HG03045 (cell line): ENCODE measurements around the gene DFFA.
"Not testable (repeated sequence)": the region's sequence is repeated elsewhere in the genome, so short reads cannot be mapped to it uniquely, and the experiment has no call there.

ENCODE experiments used
- ATAC-seq: cut with Tn5 transposase; IDR thresholded peaks from one replicate; pipeline ENCODE4 v1.9.1; 2021; ENCODE audit warnings: mild to moderate bottlenecking, moderate library complexity; ENCODE audit not compliant: unreplicated experiment

DFFA gene

DNA sequence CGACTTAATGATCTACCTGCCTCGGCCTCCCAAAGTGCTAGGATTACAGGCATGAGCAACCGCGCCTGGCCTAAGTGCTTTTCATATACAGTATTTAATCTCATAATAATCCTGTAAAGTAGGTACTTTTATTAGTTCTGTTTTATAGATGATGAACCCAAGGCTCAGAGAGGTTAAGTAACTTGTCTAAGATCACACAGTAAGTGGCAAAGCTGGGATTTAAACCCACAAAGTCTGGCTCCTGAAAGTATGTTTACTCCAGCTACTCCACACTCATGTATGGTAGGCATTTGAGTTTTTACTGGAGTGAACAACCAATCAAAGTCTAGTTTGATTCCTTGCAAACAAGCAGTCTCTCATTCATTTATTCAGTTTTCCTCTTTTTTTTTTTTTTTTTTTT is 2.3 kb downstream of the DFFA start:
- ATAC-seq = no peak

DNA sequence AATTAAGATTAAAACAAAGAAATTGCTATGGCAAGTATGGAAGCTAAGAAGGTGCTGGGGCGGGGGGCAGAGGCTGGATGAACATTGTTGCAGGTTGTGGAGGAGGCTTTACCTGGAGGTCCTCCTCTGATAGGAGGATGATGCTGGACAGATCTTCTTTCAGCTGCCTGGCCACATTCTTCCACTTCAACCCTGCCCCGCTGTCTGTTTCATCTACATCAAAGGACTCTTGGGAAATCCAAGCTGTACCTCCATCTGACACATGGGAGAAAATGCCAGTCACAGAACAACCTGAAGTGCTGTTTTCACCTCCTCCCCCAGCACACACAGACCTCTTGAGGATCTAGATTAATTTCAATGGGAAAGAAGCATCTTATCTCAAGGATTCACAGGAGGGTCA is 5.3 kb downstream of the DFFA start:
- ATAC-seq = no peak

DNA sequence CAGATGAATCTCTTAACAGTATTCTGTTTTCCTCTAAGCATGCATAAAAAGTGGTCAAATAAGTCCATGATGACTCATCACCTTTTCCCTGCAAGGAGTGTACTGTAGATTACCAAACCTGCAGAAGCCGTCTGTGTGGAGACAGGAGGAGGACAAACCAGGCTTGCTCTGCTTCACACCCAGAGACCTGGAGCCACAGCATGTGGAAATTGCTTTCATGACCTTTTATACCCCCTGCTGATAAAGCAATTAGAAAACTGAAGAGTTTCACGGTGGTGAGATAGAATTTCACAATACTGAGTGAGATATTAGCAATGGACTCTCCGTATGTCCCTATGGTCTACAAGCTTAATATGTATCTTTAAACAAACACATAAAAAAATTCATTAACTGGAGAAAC is 13.1 kb downstream of the DFFA start:
- ATAC-seq = no peak

DNA sequence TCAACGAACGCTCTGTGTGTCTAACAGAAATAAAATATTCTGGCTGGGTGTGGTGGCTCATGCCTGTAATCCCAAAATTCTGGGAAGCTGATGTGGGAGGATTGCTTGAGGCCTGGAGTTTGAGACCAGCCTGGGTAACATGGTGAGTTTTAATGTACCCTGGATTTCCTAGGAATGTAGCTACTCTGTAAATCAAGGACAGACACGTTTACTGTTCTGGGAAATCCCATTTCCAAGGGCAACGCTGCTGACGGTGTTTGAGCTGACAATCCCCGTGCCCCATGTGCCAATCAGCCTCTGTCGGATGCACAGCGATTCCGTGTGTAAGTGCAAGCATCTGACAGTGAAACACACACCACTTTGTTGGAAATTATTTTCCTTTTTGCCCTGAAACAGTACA is 14.5 kb downstream of the DFFA start:
- ATAC-seq = no peak

DNA sequence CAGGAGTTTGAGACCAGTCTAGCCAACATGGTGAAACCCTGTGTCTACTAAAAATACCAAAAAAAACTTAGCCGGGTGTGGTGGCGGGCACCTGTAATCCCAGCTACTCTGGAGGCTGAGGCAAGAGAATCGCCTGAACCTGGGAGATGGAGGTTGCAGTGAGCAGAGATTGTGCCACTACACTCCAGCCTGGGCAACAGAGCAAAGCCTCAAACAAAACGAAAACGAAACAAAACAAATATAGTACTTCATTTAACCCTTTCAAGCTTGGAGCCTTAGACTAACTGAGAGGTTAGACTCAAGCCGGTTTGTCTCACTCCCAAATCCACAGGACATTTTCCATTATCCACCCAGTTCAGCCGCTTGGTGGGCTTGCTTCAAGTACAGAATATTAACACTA is 14.9 kb downstream of the DFFA start:
- not testable (repeated sequence) for ATAC-seq

DNA sequence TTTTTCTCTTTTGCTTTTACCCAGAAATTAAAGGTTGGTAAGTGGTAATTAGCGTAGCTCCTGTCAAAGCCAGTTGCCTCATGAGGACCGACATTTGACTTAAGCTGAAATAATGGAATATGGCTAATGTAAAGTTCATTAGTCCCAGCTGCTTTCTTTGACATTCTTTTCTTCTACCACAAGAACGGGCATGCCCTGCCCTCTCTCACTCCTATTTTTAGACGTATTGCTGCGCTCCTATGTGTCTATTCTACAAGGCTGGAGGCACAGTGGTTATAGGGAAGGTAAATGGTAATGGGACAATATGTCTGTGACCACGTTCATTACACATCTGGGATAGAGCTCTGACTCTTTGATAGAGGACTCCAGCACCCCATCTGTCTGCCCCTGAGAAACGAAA is 15.7 kb downstream of the DFFA start:
- no peak for ATAC-seq

DNA sequence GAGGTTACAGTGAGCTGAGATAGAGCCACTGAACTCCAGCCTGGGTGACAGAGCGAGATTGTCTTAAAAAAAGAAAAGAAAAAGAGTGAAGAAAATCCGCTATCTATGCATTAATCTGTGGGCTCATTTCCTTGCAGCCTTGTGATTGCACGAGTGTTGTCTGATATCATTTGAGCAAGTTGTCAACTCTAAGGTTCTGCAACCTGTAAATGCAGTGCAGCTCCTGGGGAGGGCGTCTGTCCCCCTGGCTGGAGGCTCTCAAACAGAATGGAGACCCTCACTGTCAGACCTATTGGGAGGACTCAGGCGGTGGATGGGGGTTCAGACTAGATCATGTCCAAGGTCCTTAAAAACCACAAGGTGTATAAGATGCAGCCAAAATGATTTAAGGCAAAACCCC is 16.3 kb downstream of the DFFA start:
- no peak for ATAC-seq

DNA sequence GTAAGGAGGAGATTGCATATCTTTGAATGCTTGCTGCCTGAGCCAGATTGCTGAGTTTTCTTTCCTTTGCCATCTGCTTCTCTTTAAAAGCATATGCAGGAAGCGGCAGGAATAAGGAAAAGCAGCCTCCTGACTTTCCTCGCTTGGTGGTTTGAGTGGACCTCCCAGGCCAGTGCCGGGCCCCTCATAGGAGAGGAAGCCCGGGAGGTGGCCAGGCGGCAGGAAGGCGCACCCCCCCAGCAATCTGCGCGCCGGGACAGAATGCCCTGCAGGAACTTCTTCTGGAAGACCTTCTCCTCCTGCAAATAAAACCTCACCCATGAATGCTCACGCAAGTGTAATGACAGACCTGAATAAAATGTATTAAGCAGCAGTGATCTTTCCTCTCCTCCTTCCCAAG is 21.0 kb downstream of the DFFA start:
- ATAC-seq = no peak

DNA sequence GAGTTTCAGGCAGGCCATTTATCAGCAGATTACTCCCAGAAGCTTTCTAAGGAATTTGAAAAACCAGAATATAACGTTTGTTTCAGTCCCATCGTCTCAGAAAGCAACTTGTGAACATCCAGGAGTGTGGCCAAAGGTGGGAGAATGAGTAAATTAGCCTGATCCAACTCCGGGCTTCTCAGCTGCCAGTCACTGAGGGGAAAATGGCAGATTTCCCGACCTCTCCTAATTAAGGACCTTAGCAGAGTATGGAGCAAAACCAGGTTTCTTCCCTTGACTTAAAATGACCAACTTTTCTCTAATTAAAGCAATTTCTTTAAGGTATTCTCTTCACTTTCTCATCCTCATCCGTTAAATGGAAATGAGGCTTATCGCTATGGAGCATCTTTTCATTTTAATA is 21.5 kb downstream of the DFFA start:
- no peak for ATAC-seq

DNA sequence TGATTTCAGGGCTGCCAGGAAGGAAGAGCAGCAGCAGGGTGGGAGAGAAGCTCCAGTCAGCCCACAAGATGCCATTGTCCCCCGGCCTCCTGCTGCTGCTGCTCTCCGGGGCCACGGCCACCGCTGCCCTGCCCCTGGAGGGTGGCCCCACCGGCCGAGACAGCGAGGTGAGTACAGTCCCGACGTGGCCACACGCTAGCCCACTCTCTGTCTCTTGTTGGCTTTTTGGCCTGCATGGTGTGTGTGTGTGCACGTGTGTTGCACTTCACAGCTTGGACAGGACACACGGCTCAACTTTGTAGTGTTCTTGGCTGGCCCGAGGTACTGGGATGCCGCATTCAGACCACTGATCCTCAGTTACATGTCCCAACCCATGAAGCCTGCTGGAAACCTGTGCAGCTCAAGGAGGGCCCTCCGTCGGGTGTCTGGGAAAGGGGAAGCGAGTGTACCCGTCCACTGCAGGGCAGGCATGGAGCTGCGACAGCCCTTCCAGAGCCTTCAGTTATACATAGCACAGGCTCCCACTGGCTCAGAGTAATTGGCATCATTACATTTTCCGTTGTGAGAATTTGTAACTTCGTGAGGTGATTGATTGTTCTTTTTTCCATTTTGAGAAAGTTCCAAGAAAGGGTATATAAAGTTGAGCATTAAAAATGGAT is 22.0 kb downstream of the DFFA start:
- ATAC-seq = no peak

DNA sequence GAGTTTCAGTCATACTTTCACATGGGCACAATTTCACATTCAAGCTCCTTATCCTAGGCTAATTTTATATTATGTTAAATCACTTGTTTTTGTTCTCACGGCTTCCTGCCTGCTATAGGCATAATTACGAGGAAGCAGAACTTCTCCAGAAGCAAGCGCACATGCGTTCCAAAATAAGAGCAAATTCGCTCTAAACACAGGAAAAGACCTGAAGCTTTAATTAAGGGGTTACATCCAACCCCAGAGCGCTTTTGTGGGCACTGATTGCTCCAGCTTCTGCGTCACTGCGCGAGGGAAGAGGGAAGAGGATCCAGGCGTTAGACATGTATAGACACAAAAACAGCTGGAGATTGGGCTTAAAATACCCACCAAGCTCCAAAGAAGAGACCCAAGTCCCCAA is 22.6 kb downstream of the DFFA start, which contains the start of gene CORT:
Gene CORT (plus strand): TSS at position 281 of the 400 bp plus-strand sequence. CDS start 193 bp downstream, outside the sequence.
- ATAC-seq = no peak

DNA sequence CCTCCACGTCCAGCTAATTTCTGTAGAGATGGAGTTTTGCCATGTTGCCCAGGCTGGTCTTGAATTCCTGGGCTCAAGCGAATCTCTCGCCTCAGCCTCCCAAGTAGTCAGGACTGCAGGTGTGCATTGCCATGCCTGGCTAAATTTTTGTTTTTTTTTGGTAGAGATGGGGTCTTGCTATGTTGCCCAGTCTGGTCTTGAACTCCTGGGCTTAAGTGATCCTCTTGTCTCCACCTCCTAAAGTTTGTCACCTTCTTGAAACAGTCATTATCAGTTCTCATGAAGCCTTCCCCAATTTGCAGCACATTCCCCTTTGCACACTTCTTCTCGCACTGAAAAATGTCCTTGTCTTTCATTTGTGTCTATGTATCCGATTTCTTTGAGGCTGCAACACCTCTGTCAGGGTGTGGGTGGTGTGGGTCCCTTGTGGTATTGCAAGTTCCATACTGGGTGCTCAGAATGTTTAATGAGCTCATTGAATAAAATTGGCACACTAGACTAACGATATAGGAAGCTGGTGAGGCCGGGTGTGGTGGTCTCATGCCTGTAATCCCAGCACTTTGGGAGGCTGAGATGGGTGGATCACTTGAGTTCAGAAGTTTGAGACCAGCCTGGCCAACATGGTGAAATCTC is 25.4 kb downstream of the DFFA start:
- no peak for ATAC-seq

DNA sequence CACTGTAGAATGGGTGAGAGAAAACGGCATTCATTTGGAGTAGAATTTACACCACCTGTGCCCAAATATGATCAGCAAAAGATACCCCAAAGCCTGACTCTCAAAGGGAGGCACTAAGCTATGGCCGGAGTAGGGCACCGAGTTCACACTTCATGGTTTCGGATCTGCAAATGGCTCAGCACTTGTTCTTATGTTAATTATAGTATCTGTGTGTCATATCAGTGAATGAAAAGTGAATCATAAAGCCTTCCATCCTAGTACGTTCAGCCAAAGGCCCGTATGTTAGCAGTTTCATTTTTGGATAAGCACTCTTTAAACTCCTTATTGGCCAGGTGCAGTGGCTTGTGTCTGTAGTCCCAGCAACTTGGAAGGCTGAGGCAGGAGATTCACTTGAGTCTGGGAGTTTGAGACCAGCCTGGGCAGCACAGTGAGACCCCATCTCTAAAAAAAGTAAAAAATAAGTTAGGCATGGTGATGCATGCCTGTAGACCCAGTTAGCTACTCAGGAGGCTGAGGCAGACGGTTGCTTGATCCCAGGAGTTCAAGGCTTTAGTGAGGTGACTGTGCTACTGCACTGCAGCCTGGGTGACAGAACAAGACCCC is 27.4 kb downstream of the DFFA start:
- ATAC-seq = no peak

DNA sequence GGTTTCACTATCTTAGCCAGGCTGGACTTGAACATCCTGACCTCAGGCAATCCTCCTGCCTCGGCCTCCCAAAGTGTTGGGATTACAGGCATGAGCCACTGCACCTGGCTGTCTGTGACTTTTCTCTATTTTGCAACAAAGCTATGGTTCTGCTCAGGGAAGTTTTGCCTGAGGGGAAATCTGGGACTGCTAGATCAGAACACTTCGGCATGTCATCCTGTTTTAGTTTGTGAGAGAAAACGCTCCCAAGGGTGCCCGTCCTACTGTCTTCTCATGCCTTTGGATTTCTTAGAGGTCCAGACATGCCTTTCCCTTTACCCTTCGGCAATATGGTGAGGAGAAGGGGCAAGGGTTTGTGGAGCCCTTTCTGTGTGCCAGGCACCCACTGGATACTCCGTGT is 28.1 kb downstream of the DFFA start:
- ATAC-seq = no peak

DNA sequence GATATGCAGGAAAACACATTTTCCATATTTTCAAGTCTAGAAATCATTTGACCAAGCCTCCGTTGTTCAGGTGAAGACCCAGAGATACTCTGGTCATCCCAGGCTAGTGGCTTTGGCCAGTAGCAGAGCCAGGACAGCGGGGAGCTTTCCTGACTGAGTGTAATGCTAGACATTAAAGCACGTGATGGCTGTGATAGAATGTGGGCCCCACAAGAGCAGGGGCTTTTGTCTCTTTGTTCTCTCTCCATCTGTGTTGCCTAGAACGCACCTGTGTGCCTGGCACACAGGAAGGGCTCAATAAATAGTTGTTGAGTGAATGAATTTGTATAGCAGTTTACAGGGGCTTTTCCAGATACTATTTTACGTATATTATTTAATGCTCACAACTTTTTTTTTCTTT is 31.5 kb downstream of the DFFA start:
- no peak for ATAC-seq

DNA sequence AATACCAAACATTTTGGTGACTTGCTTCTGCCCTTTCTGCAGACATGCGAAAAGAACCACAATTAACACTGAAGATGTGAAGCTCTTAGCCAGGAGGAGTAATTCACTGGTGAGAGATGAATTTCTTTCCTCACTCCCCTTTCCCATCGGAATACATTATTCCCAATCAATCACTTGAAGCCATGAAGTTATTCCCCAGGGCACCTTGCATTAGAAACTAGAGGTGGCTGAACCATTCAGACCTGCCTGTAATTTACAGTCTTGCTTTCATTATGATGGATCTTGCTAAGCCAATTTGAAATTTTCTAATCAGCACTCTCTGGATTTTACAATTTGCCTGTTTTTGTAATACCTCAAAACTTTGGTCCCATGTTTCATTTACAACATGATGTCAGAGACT is 32.0 kb downstream of the DFFA start:
- ATAC-seq = no peak

DNA sequence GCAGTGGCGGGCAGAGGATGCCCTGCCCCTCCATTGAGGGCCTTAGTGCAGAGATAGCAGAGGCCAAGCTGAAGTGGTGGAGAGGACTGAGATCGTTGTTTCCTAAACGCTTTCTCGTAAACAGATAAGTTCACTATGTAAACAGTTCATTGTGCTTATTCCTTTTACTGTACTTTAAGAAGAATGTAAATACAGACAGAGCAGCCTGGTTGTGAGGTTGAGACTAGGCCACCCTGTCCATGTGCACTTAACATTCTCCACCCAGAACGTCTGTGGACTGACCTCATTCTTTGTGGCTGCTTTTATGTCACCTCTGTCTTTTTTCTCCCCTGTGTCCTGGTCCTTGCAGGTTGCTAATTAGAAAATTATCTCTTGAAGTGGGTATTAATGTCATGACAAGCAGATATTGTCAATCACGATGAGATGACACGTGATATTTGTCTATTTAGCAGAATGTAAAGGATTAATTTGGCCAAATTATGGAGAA is 33.6 kb downstream of the DFFA start:
- ATAC-seq = no peak

DNA sequence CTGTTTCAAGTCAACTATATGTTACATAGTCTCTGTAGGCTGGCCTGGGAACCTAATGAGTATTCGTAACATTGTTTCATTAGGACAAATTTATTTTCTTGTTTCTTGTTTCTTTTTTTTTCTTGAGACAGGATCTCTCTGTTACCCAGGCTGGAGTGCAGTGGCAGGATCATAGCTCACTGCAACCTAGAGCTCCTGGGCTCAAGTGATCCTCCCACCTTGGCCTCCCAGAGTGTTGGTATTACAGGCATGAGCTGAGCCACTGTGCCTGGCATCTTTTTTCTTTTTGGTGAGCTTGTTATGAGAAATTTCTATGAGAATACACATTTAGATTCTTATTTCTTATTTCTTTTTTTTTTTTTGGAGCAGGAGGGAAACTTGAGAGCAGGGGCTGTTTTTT is 35.3 kb downstream of the DFFA start:
- ATAC-seq = no peak

DNA sequence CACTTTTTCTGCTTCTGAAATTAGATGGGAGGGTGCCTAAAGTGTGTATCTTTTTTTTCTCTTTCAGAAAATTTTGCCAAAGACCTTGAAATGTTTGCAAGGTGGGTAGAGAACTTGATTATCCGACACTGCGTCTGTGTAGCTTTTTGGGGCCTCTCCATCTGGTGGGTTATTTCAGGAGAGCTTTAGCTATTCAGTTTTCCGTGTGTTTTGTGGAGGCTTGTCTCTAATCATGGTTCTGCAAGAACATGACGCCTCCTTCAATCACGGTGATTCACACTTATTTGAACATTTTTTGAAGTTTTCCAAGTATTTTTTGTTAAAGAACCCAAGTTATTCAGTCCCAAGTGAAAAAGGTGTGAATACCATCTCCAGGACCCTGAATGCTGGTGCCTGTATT is 37.7 kb downstream of the DFFA start:
- no peak for ATAC-seq

DNA sequence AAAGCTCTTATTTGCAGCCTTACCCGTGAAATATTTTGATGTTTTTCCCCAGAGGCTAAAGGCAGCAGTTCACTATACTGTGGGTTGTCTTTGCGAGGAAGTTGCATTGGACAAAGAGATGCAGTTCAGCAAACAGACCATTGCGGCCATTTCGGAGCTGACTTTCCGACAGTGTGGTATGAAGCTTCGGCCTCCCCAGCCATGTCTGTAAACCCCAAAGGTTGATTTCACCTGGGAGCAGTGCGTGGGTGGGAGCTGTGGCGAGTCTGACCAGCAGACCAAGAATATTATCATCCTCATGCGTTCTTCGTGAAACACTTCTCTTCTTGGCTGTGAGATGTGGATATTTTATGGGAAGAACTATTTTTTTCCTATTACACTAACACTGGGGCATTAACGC is 38.5 kb downstream of the DFFA start:
- ATAC-seq = no peak

DNA sequence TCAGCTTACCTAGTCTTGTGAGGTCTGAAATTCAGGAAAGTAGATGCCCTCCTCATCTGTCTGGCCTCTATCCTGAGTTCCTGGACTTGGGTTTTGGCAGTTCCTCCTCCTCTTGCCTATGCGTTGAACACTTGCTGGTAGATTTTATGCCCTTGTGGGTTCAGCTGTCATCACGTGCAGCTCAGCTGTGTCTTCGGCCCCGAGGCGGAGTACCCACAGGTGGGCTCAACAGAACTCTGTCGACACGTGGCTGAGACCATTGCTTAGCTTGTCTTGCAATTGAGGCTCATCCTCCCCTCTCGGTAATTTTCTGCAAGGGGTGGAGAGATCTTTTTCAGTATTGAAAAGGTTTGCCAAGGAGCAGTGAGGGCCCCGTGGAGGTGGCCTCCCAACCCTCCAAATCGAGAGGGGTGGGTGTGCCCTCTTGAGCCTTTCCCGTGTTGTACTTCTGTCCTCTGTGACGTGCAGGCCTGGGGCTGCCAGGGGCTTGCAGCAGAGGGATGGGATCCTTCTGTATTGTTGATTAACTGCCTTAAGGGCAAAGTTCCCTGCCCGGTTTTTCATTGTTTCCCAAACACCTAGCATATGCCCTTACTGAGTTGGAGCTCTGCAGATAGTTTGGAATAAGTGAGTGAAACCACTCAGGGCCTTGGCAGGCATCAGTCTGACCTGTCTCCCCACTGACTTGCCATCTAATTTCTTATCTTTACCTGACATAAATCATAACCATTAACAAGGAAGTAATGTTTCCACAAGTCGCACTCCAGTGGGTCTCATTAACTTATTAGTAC is 39.2 kb downstream of the DFFA start:
- ATAC-seq = no peak
